ENCODE measurements around the gene LACC1. TPM values are rescaled to one million over a fixed set of nuclear protein-coding genes. Genes with fewer than 3 reads are reported as not detected.

LACC1 gene
- total RNA-seq, 1 experiment from 2014 or later, result 4.0 TPM

DNA sequence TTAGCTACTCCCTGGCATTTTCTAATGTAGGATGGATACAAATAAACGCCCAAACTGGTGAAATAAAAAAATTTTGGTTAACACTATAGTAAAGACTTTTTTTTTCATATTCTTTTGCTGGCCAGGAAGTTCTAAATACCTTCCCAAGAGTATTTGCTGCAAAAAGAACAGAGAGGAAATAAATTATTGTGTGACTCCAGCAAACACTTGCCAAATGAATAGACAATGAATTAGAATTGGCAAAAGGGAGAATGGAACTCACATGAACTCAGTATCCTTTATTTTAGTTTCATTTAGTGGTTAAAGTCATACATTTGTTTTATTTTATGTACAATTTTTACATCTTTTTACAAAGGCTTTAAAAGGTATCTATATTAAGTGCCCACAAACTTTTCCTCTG lies 58.1 kb downstream of the LACC1 start:
- DNase-seq, result no peak
- BruUV-seq (replicated peaks), result no TSS peak
- intact Hi-C loops (cut with micrococcal nuclease; ENCODE audit: unreplicated experiment), result no loop called here
- Mint-ChIP-seq H3K4me3 (ENCODE audit: low read depth, unreplicated experiment) (no peak overlapping the region), H3K9me3 (ENCODE audit: low read depth, unreplicated experiment) (peaks cover 5% of the 10 kb centered on the region), H3K27ac (ENCODE audit: unreplicated experiment) (no peak overlapping the region), H3K4me1 (ENCODE audit: low read depth, unreplicated experiment) (no peaks in the 10 kb centered on the region), H3K27me3 (ENCODE audit: unreplicated experiment) (peaks cover 6% of the 10 kb centered on the region), H3K36me3 (ENCODE audit: insufficient read depth, unreplicated experiment) (no peaks in the 10 kb centered on the region)
- no peak for TF ChIP-seq CTCF (IDR thresholded peaks at IDR 0.05; ENCODE audit: unreplicated experiment)
- CTCF ChIA-PET, result interaction anchor here (0.6 kb wide), 1 partner anchor 108 kb away, joined by 8 read pairs; no protein-coding TSS in a partner anchor

GRCh38 chr13:43938449-43938848 lies 58.7 kb downstream of the LACC1 start:
- Mint-ChIP-seq H3K27me3 (ENCODE audit: unreplicated experiment) (no peaks in the 10 kb centered on the region), H3K4me1 (ENCODE audit: low read depth, unreplicated experiment) (no peaks in the 10 kb centered on the region), H3K9me3 (ENCODE audit: low read depth, unreplicated experiment) (peaks cover 3% of the 10 kb centered on the region), H3K27ac (ENCODE audit: unreplicated experiment) (no peak overlapping the region), H3K4me3 (ENCODE audit: low read depth, unreplicated experiment) (no peak overlapping the region), H3K36me3 (ENCODE audit: insufficient read depth, unreplicated experiment) (no peaks in the 10 kb centered on the region)
- CTCF ChIA-PET, result no interaction called here
- DNase-seq, result no peak
- BruUV-seq (replicated peaks), result no TSS peak
- intact Hi-C loops (cut with micrococcal nuclease; ENCODE audit: unreplicated experiment), result no loop called here
- no peak for TF ChIP-seq CTCF (IDR thresholded peaks at IDR 0.05; ENCODE audit: unreplicated experiment)

DNA sequence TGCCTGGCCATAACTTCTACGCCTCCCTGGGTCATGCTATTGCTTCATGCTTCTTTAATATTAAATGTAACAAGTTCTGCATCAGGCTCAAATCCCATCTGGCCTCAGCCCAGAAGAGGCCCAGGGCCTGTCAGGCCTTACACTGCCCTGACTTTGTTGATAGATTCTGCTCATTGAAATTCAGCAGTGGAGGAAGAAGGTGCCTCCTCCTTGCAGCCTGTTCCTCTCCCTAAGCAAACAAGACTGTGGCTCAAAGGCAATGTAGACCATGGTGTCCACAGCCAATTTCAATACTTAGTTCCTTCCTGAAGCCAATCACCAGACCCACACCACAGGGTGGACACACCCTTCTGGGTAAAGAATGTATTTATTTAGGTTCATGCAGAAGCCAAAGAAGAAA lies 59.4 kb downstream of the LACC1 start:
- no TSS peak for BruUV-seq (replicated peaks)
- no peak for DNase-seq
- H3K27me3 Mint-ChIP-seq (ENCODE audit: unreplicated experiment), result no peaks in the 10 kb centered on the region
- no peak overlapping the region for H3K27ac Mint-ChIP-seq (ENCODE audit: unreplicated experiment)
- CTCF ChIA-PET, result no interaction called here
- H3K4me1 Mint-ChIP-seq (ENCODE audit: low read depth, unreplicated experiment), result no peaks in the 10 kb centered on the region
- no peaks in the 10 kb centered on the region for H3K9me3 Mint-ChIP-seq (ENCODE audit: low read depth, unreplicated experiment)
- intact Hi-C loops (cut with micrococcal nuclease; ENCODE audit: unreplicated experiment), result no loop called here
- H3K4me3 Mint-ChIP-seq (ENCODE audit: low read depth, unreplicated experiment), result no peak overlapping the region
- H3K36me3 Mint-ChIP-seq (ENCODE audit: insufficient read depth, unreplicated experiment), result no peaks in the 10 kb centered on the region
- TF ChIP-seq CTCF (IDR thresholded peaks at IDR 0.05; ENCODE audit: unreplicated experiment), result no peak

GRCh38 chr13:43942286-43942685 lies 62.6 kb downstream of the LACC1 start:
- Mint-ChIP-seq H3K4me3 (ENCODE audit: low read depth, unreplicated experiment) (no peak overlapping the region), H3K27ac (ENCODE audit: unreplicated experiment) (no peak overlapping the region), H3K9me3 (ENCODE audit: low read depth, unreplicated experiment) (no peaks in the 10 kb centered on the region), H3K4me1 (ENCODE audit: low read depth, unreplicated experiment) (no peaks in the 10 kb centered on the region), H3K27me3 (ENCODE audit: unreplicated experiment) (no peaks in the 10 kb centered on the region), H3K36me3 (ENCODE audit: insufficient read depth, unreplicated experiment) (no peaks in the 10 kb centered on the region)
- no TSS peak for BruUV-seq (replicated peaks)
- CTCF ChIA-PET, result no interaction called here
- TF ChIP-seq CTCF (IDR thresholded peaks at IDR 0.05; ENCODE audit: unreplicated experiment), result no peak
- DNase-seq, result no peak
- intact Hi-C loops (cut with micrococcal nuclease; ENCODE audit: unreplicated experiment), result no loop called here

Other genes starting within 250 kb of the LACC1 start
- 1.2 and 1.5 TPM in 2 replicates for gene ENOX1, start 92.9 kb upstream of the LACC1 start, total RNA-seq (2022)
- 6.1 and 6.2 TPM in 2 replicates for gene CCDC122, start 164 bp upstream of the LACC1 start, total RNA-seq (2022)